K562 (cell line): ENCODE measurements around the gene TLR8. TPM values are rescaled to one million over a fixed set of nuclear protein-coding genes. Genes with fewer than 3 reads are reported as not detected.

ENCODE experiments used
- ATF4 ChIP-seq: fragments of 450-650 bp; formaldehyde crosslinking; IDR thresholded peaks from 2 replicates; pipeline ENCODE4 v1.4.0; 2022; ENCODE audit warnings: mild to moderate bottlenecking, moderate library complexity
- CREB1 ChIP-seq, 2 experiments: sonication (generic) in 1 of 2; formaldehyde crosslinking in 1 of 2; IDR thresholded peaks; 2 replicates each; pipeline versions ENCODE4 v1.6.1 to v1.8.0; 2012 to 2022; ENCODE audit warnings: inconsistent platforms in 1 of 2, mild to moderate bottlenecking in 1 of 2, missing genetic modification reagents in 1 of 2, moderate library complexity in 1 of 2
- CREM ChIP-seq: IDR thresholded peaks from 2 replicates; pipeline ENCODE4 v1.6.1; 2014; ENCODE audit warnings: antibody characterized with exemption, low read depth
- E2F8 ChIP-seq: fragments of 450-650 bp; IDR thresholded peaks from 2 replicates; pipeline ENCODE4 v1.7.1; 2018; ENCODE audit warnings: mild to moderate bottlenecking, low read depth; ENCODE audit not compliant: partially characterized antibody
- GATAD2B ChIP-seq: fragments of 450-650 bp; IDR thresholded peaks from 2 replicates; pipeline ENCODE4 v1.6.1; 2017; ENCODE audit warnings: mild to moderate bottlenecking, borderline replicate concordance
- GTF2E2 ChIP-seq: fragments of 200-800 bp; sonication (Bioruptor generic); IDR thresholded peaks from 2 replicates; pipeline ENCODE4 v1.6.1; 2016; ENCODE audit warnings: missing genetic modification characterization, missing compliant biosample characterization
- JUND ChIP-seq, 2 experiments: IDR thresholded peaks; 2 replicates in 1 of 2; 3 replicates in 1 of 2; pipeline ENCODE4 v1.6.1; 2011; ENCODE audit warnings: borderline replicate concordance in 2 of 2, low read depth in 2 of 2, low read length in 2 of 2, improper control_type of control experiment in 1 of 2, missing biosample characterization in 1 of 2, missing genetic modification characterization in 1 of 2, missing genetic modification reagents in 1 of 2
- NR0B1 ChIP-seq: fragments of 450-650 bp; IDR thresholded peaks from one replicate; pipeline ENCODE4 v1.6.1; 2018; ENCODE audit warnings: mild to moderate bottlenecking, moderate library complexity; ENCODE audit not compliant: partially characterized antibody
- TAL1 ChIP-seq: fragments of 450-650 bp; IDR thresholded peaks from 2 replicates; pipeline ENCODE4 v1.6.1; 2016; ENCODE audit warnings: mild to moderate bottlenecking
- ZNF407 ChIP-seq: fragments of 450-650 bp; IDR thresholded peaks from 2 replicates; pipeline ENCODE4 v1.6.1; 2016; ENCODE audit warnings: low read depth
- polyA plus RNA-seq, 8 experiments: library from polyadenylated mRNA; depleted of rRNA in 4 of 8; stranded (reverse) in 5 of 8; unstranded in 3 of 8; fragments of >200 nt; fragmentation: Nextera tagmentation in 2 of 8; fragmentation: Illumina TruSeq in 1 of 8; extraction: Ambion mirVana in 2 of 8; extraction: Trizol in 1 of 8; gene quantifications; 2 replicates each; pipeline versions ENCODE4 v1.2.1 to v1.2.3, GENCODE V29; 2011 to 2014; ENCODE audit warnings: inconsistent platforms in 1 of 8, missing spikeins in 1 of 8
- total RNA-seq, 7 experiments: library from RNA; depleted of rRNA in 6 of 7; stranded (reverse); fragments of >200 nt in 6 of 7; fragmentation: Illumina TruSeq in 2 of 7; extraction: Trizol in 2 of 7; gene quantifications; 2 replicates each; pipeline versions ENCODE4 v1.2.1 to v1.2.3, GENCODE V29; 2011 to 2021; ENCODE audit warnings: low replicate concordance in 1 of 7
- TF ChIP-seq, protein P1 (sequence below): sonication (generic); formaldehyde crosslinking; IDR thresholded peaks from 2 replicates; pipeline ENCODE4 v1.8.0; 2022; ENCODE audit warnings: mild to moderate bottlenecking, low read depth, missing genetic modification reagents

The TLR8 gene
- total and polyA plus RNA-seq, 9 of the 15 experiments (the other 6 are each of a cell fraction or from before 2014, with no cell fraction given), result not detected

DNA sequence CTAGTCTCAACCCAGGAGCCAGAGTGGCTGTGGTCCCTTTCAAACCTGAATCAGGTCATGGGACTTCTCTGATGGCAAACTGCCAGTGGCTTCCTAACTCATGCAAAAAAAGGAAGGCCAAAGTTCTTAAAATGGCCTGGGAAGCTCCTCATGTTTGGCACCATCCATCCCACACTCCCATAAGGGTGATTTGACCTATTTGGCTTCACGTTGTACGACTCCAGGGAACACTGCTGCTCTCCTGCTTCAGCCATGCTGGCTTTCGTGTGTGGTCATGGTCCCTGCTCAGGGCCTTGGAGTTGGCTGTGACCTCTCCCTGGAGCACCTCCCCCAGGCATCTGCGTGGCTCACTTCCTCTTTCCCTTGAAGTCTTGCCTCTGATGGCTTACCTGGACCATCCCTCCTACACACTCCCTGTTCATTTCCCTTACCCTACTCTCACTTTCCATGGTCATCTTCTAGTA is 55.7 kb downstream of the TLR8 start (continued):
- TF ChIP-seq E2F8 (no peak), ZNF407 (no peak), TAL1 (no peak), GATAD2B (no peak), CREM (peak; percentile 72), JUND (IDR thresholded peaks at IDR 0.05; ENCODE audit: borderline replicate concordance, low read depth, low read length) (no peak), JUND (tag; IDR thresholded peaks at IDR 0.05; ENCODE audit: borderline replicate concordance, low read depth, low read length) (peak; percentile 55; the same call in 1 of the 3 replicates), CREB1 (IDR thresholded peaks at IDR 0.05) (no peak), CREB1 (CRISPR knock-in tag; IDR thresholded peaks at IDR 0.05) (no peak), GTF2E2 (tag) (no peak), ATF4 (no peak), NR0B1 (no peak)
- TF ChIP-seq, protein P1, sequence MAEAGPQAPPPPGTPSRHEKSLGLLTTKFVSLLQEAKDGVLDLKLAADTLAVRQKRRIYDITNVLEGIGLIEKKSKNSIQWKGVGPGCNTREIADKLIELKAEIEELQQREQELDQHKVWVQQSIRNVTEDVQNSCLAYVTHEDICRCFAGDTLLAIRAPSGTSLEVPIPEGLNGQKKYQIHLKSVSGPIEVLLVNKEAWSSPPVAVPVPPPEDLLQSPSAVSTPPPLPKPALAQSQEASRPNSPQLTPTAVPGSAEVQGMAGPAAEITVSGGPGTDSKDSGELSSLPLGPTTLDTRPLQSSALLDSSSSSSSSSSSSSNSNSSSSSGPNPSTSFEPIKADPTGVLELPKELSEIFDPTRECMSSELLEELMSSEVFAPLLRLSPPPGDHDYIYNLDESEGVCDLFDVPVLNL (CRISPR knock-in tag), result no peak
